GM12878 (cell line): ENCODE results near the gene BBC3. TPM values are rescaled to one million over a fixed set of nuclear protein-coding genes. Genes with fewer than 3 reads are reported as not detected.

Experiments
- ATAC-seq: fragments of 200-7000 bp; cut with Tn5 transposase; 3 replicates; pipeline ENCODE4 v1.9.1; 2020; ENCODE audit warnings: mild to moderate bottlenecking, moderate library complexity
- BruUV-seq: library from RNA; stranded (reverse); fragments of 400-500 nt; replicated peaks from 2 replicates; lab custom pipeline; 2021; lab: Mats Ljungman, UMichigan
- CTCF ChIA-PET: fragments of 300-600 bp; sonication (Branson Sonifier 250); formaldehyde crosslinking; extraction: SDS; loops from one replicate; lab custom pipeline; 2021; ENCODE audit warnings: inconsistent platforms; lab: Yijun Ruan, JAX
- POLR2A ChIA-PET: fragments of 350-600 bp; formaldehyde crosslinking; extraction: SDS; loops from one replicate; lab custom pipeline; 2021; ENCODE audit warnings: inconsistent platforms; lab: Charles Lee
- RAD21 ChIA-PET: fragments of 300-600 bp; sonication (Branson Sonifier 250); formaldehyde crosslinking; loops from one replicate; lab custom pipeline; 2023; ENCODE audit warnings: antibody characterized with exemption; ENCODE audit not compliant: unreplicated experiment; lab: Charles Lee
- SMC1A ChIA-PET: fragments of 300-600 bp; sonication (Branson Sonifier 250); formaldehyde crosslinking; loops from one replicate; lab custom pipeline; 2023; ENCODE audit not compliant: unreplicated experiment, uncharacterized antibody; lab: Charles Lee
- DNase-seq: peaks from one replicate; pipeline ENCODE4 v3.0.0-alpha.2; 2011; ENCODE audit warnings: low read depth, low spot score
- FAIRE-seq: peaks from 3 replicates; lab custom pipeline; 2011; peaks lifted over from hg19 to GRCh38; lab: Jason Lieb, UNC
- H2AFZ ChIP-seq: 2 replicates; pipeline ENCODE4 v1.6.0; 2011; ENCODE audit warnings: low read depth, low read length, control low read depth; ENCODE audit not compliant: control insufficient read depth
- H3K27ac ChIP-seq: 2 replicates; pipeline ENCODE4 v1.5.1; 2011; ENCODE audit warnings: control low read depth; ENCODE audit not compliant: control insufficient read depth, insufficient read depth
- H3K27me3 ChIP-seq, 2 experiments: replicated peaks in 1 of 2; 2 replicates each; pipeline versions ENCODE4 v1.6.0 to v1.6.1; 2011; ENCODE audit warnings: low read length in 1 of 2; ENCODE audit not compliant: control insufficient read depth in 2 of 2, insufficient read depth in 2 of 2
- H3K36me3 ChIP-seq, 2 experiments: 2 replicates each; pipeline ENCODE4 v1.5.1; 2011; ENCODE audit warnings: low read length in 1 of 2; ENCODE audit not compliant: control insufficient read depth in 2 of 2, insufficient read depth in 2 of 2
- H3K4me1 ChIP-seq: 2 replicates; pipeline ENCODE4 v1.6.1; 2011; ENCODE audit warnings: mild to moderate bottlenecking, low read length, moderate library complexity, mixed read lengths; ENCODE audit not compliant: control insufficient read depth, insufficient read depth
- H3K4me2 ChIP-seq: 2 replicates; pipeline ENCODE4 v1.6.0; 2011; ENCODE audit warnings: control low read depth; ENCODE audit not compliant: control insufficient read depth, insufficient read depth
- H3K4me3 ChIP-seq: fragments of 200-600 bp; sonication (generic); 2 replicates; pipeline ENCODE4 v1.5.1; 2016
- H3K79me2 ChIP-seq: 2 replicates; pipeline ENCODE4 v1.6.0; 2011; ENCODE audit warnings: low read length; ENCODE audit not compliant: control insufficient read depth, insufficient read depth
- H3K9ac ChIP-seq: 2 replicates; pipeline ENCODE4 v1.8.0; 2011; ENCODE audit warnings: low read length, control low read depth, mixed read lengths; ENCODE audit not compliant: control insufficient read depth, insufficient read depth
- H3K9me3 ChIP-seq: replicated peaks from 3 replicates; pipeline ENCODE4 v1.5.1; 2011; ENCODE audit warnings: mild to moderate bottlenecking, low read length; ENCODE audit not compliant: control insufficient read depth, insufficient read depth
- H4K20me1 ChIP-seq: 2 replicates; pipeline ENCODE4 v1.6.0; 2011; ENCODE audit not compliant: control insufficient read depth, insufficient read depth
- ASH2L ChIP-seq: fragments of 300-600, 200-600 bp; sonication (generic); IDR thresholded peaks from 2 replicates; pipeline ENCODE4 v1.6.1; 2017; ENCODE audit warnings: low read depth, mild to moderate bottlenecking, borderline replicate concordance
- BRCA1 ChIP-seq: IDR thresholded peaks from 2 replicates; pipeline ENCODE4 v1.6.1; 2011; ENCODE audit warnings: low read depth, low read length, improper control_type of control experiment
- CEBPB ChIP-seq, 2 experiments: fragments of 150-350 bp in 1 of 2; IDR thresholded peaks; 2 replicates each; pipeline ENCODE4 v1.6.1; 2012 to 2014; ENCODE audit warnings: low read depth in 2 of 2, low read length in 2 of 2, borderline replicate concordance in 1 of 2, inconsistent platforms in 1 of 2
- EZH2 ChIP-seq: IDR thresholded peaks from 2 replicates; pipeline ENCODE4 v1.6.1; 2012; ENCODE audit warnings: low read depth, mild to moderate bottlenecking, control low read depth, inconsistent platforms, low read length, borderline replicate concordance; ENCODE audit not compliant: control insufficient read depth
- JUND ChIP-seq: IDR thresholded peaks from 2 replicates; pipeline ENCODE4 v1.6.1; 2012; ENCODE audit warnings: low read depth, mild to moderate bottlenecking, low read length, improper control_type of control experiment, moderate library complexity
- MEF2A ChIP-seq: IDR thresholded peaks from 2 replicates; pipeline ENCODE4 v1.6.1; 2011; ENCODE audit warnings: low read depth, mild to moderate bottlenecking, low read length, moderate library complexity; ENCODE audit not compliant: insufficient read depth
- MEF2B ChIP-seq: fragments of 450-650 bp; IDR thresholded peaks from 2 replicates; pipeline ENCODE4 v1.6.1; 2018; ENCODE audit warnings: mild to moderate bottlenecking, moderate library complexity; ENCODE audit not compliant: partially characterized antibody, poor library complexity, severe bottlenecking
- NFXL1 ChIP-seq: fragments of 450-650 bp; IDR thresholded peaks from 2 replicates; pipeline ENCODE4 v1.6.1; 2017; ENCODE audit warnings: antibody characterized with exemption, mild to moderate bottlenecking, borderline replicate concordance
- PML ChIP-seq: IDR thresholded peaks from 2 replicates; pipeline ENCODE4 v1.6.1; 2012; ENCODE audit warnings: low read length, inconsistent platforms
- STAT1 ChIP-seq: fragments of 450-650 bp; conservative IDR thresholded peaks from 2 replicates; pipeline ENCODE4 v1.6.1; 2014; ENCODE audit warnings: antibody characterized with exemption, mild to moderate bottlenecking
- WGBS: methylation state at CpG from one replicate; pipeline ENCODE4 v1.1.6; 2016; ENCODE audit warnings: low lambda C conversion rate; ENCODE audit not compliant: insufficient replicate concordance, insufficient coverage; ENCODE audit errors: missing lambda C conversion rate; 5-methylcytosine and 5-hydroxymethylcytosine counted together
- in situ Hi-C: fragments of 300-500 bp; cut with MboI; formaldehyde crosslinking; loops from 9 replicates; pipeline ENCODE4 v1.14.3; 2018; ENCODE audit warnings: mixed read lengths
- intact Hi-C: fragments of 100-400 bp; cut with micrococcal nuclease; formaldehyde crosslinking; loops from one replicate; pipeline ENCODE4 v1.14.2; 2022; ENCODE audit not compliant: unreplicated experiment
- polyA plus RNA-seq, 11 experiments: library from polyadenylated mRNA; depleted of rRNA in 4 of 11; unstranded in 6 of 11; stranded (reverse) in 5 of 11; fragments of >200 nt; fragmentation: Nextera tagmentation in 4 of 11; fragmentation: Illumina TruSeq in 1 of 11; extraction: Ambion mirVana in 4 of 11; extraction: Trizol in 1 of 11; gene quantifications; 1 replicate in 1 of 11; 2 replicates in 10 of 11; pipeline versions ENCODE4 v1.2.1 to v1.2.3, GENCODE V29; 2011 to 2016; ENCODE audit warnings: inconsistent platforms in 2 of 11, missing spikeins in 2 of 11, low read depth in 1 of 11
- total RNA-seq, 4 experiments: library from RNA; depleted of rRNA in 3 of 4; stranded (reverse); fragments of >200 nt in 3 of 4; fragmentation: Illumina TruSeq in 1 of 4; extraction: Trizol in 1 of 4; gene quantifications; 2 replicates each; pipeline versions ENCODE4 v1.2.1 to v1.2.3, GENCODE V29; 2013 to 2021
- TF ChIP-seq, protein P1 (sequence below): fragments of 450-650 bp; IDR thresholded peaks from 2 replicates; pipeline ENCODE4 v1.6.1; 2017; ENCODE audit warnings: antibody characterized with exemption, mild to moderate bottlenecking, moderate library complexity
- TF ChIP-seq, protein P2 (sequence below): IDR thresholded peaks from 2 replicates; pipeline ENCODE4 v1.6.1; 2012; ENCODE audit warnings: low read depth, low read length, improper control_type of control experiment
- TF ChIP-seq, protein P3 (sequence below): fragments of 450-650 bp; IDR thresholded peaks from 2 replicates; pipeline ENCODE4 v1.6.1; 2016; ENCODE audit warnings: mild to moderate bottlenecking

The BBC3 gene
- total and polyA plus RNA-seq, 10 of the 15 experiments (the other 5 are each of a cell fraction or from before 2014, with no cell fraction given): 0.10 to 17.9 (median 7.5) TPM

DNA sequence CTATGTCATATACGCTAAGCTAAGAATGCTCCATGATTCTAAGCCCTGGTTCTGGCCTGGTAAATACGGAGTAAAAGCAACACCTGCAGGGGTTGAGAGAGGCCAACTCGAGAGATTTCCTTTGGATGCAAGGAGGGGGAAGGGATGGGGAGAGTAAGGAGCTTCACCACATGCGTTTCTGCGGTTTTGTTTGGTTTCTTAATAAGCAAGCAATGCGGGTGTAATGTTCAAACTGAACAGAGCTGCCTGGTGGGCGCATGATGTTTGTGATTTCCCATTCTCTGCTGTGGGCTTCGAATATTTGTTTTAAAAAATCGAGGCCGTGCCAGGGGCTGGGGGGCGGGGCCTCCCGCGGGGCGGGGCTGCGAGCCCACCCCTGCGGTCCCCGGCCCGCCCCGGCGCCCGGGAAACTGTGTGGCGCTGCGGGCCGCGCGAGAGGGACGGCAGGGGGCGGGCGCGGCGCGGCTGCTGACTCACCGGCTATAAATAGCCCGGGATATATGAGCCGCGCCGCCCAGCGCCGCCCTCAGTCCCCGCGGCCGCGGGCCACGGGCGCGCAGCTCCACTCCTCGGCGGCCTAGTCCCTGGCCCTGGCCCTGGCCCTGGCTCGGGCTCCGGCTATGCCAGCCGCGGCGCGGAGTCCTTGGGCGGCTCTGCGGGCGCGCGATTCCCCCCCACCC lies 5.1 kb downstream of the BBC3 start (continued):
- peak; percentile 93 for TF ChIP-seq MEF2A
- TF ChIP-seq STAT1: no peak
- peak; percentile 99 for TF ChIP-seq PML
- 0 out of 2 replicates have a peak, but pooled peaks have one; percentile 73 for TF ChIP-seq NFXL1
- TF ChIP-seq, protein P1, sequence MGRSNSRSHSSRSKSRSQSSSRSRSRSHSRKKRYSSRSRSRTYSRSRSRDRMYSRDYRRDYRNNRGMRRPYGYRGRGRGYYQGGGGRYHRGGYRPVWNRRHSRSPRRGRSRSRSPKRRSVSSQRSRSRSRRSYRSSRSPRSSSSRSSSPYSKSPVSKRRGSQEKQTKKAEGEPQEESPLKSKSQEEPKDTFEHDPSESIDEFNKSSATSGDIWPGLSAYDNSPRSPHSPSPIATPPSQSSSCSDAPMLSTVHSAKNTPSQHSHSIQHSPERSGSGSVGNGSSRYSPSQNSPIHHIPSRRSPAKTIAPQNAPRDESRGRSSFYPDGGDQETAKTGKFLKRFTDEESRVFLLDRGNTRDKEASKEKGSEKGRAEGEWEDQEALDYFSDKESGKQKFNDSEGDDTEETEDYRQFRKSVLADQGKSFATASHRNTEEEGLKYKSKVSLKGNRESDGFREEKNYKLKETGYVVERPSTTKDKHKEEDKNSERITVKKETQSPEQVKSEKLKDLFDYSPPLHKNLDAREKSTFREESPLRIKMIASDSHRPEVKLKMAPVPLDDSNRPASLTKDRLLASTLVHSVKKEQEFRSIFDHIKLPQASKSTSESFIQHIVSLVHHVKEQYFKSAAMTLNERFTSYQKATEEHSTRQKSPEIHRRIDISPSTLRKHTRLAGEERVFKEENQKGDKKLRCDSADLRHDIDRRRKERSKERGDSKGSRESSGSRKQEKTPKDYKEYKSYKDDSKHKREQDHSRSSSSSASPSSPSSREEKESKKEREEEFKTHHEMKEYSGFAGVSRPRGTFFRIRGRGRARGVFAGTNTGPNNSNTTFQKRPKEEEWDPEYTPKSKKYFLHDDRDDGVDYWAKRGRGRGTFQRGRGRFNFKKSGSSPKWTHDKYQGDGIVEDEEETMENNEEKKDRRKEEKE: 0 out of 2 replicates have a peak, but pooled peaks have one; percentile 37
- TF ChIP-seq, protein P2, sequence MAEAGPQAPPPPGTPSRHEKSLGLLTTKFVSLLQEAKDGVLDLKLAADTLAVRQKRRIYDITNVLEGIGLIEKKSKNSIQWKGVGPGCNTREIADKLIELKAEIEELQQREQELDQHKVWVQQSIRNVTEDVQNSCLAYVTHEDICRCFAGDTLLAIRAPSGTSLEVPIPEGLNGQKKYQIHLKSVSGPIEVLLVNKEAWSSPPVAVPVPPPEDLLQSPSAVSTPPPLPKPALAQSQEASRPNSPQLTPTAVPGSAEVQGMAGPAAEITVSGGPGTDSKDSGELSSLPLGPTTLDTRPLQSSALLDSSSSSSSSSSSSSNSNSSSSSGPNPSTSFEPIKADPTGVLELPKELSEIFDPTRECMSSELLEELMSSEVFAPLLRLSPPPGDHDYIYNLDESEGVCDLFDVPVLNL: 0 out of 2 replicates have a peak, but pooled peaks have one; percentile 11

DNA sequence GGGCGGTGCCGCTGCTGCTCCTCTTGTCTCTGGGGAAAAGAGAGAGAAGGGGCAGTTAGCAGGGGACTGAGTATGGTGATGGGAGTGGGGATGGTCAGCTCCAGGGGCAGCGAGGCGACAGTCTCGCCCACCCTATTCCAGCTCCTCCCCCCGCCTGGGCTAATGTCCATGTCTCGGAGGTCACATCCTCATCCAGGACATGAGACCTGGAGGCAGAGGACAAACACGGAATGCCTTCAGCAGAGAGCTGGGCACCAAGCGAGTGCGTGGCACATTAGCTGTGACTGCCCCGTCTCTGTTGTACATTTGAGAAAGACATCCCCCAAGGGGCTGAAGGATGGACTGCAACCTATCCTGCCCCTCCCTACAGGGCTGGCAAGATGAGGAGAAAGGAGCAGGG lies 9.1 kb downstream of the BBC3 start:
- DNase-seq (no peak), ATAC-seq (no peak), FAIRE-seq (no peak)
- WGBS: 89% methylated on average over 11 of the region's 11 CpGs
- Histone ChIP-seq H3K4me2 (no peak overlapping the region), H3K79me2 (peaks cover 5% of the 10 kb centered on the region), H3K4me1 (peaks cover 9% of the 10 kb centered on the region), H3K27me3 (no peaks in the 10 kb centered on the region), H3K4me3 (no peak overlapping the region), H4K20me1 (no peaks in the 10 kb centered on the region), H3K36me3 (peaks cover 6 to 8% of the 10 kb centered on the region in 2 experiments), H3K9ac (no peak overlapping the region), H2AFZ (no peak overlapping the region), H3K27ac (no peak overlapping the region), H3K9me3 (no peaks in the 10 kb centered on the region)
- ChIA-PET CTCF (interaction anchor here (1.5 kb wide), 1 partner anchor 22 kb away, joined by 7 read pairs; no protein-coding TSS in a partner anchor), RAD21 (interaction anchor here (1.0 kb wide), 1 partner anchor 11 kb away, joined by 3 read pairs; no protein-coding TSS in a partner anchor), SMC1A (interaction anchor here (0.5 kb wide), 1 partner anchor 41 kb away, joined by 3 read pairs; no protein-coding TSS in a partner anchor), POLR2A (no interaction called here)
- intact Hi-C loops (no loop called here), in situ Hi-C loops (no loop called here)
- no TSS peak for BruUV-seq
- TF ChIP-seq EZH2 (no peak), BRCA1 (no peak), JUND (no peak), ASH2L (no peak), CEBPB (IDR thresholded peaks at IDR 0.05; ENCODE audit: borderline replicate concordance in 1 of 2, low read depth in 2 of 2, low read length in 2 of 2) (no peak), MEF2B (no peak)
- TF ChIP-seq, protein P3, sequence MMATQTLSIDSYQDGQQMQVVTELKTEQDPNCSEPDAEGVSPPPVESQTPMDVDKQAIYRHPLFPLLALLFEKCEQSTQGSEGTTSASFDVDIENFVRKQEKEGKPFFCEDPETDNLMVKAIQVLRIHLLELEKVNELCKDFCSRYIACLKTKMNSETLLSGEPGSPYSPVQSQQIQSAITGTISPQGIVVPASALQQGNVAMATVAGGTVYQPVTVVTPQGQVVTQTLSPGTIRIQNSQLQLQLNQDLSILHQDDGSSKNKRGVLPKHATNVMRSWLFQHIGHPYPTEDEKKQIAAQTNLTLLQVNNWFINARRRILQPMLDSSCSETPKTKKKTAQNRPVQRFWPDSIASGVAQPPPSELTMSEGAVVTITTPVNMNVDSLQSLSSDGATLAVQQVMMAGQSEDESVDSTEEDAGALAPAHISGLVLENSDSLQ: no peak
